Measurements from ENCODE around the gene PPP6R3.

DNA sequence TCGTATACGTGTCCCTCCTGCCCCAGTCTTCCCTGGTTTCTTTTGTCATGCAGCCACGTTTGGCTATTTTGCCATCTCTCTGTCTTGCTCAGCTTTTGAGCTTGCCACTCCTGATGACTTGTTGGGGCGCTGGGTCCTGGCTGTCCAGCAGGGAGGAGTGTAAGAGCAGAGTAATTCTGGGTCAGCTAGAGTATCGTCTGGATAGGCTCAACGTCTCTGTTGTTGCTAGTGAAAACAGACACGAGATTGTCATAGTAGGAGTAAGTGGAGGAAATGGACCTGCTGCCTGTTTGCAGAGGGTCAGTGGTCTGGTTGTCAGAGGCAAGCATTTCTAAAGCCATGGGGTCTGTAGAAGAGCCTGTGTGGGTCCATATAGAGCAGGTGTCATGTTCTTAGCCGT is 83.0 kb downstream of the PPP6R3 start:
- TF ChIP-seq EZH2 (IDR thresholded peaks at IDR 0.05; ENCODE audit: low read depth): no peak
- TF ChIP-seq, protein P1, sequence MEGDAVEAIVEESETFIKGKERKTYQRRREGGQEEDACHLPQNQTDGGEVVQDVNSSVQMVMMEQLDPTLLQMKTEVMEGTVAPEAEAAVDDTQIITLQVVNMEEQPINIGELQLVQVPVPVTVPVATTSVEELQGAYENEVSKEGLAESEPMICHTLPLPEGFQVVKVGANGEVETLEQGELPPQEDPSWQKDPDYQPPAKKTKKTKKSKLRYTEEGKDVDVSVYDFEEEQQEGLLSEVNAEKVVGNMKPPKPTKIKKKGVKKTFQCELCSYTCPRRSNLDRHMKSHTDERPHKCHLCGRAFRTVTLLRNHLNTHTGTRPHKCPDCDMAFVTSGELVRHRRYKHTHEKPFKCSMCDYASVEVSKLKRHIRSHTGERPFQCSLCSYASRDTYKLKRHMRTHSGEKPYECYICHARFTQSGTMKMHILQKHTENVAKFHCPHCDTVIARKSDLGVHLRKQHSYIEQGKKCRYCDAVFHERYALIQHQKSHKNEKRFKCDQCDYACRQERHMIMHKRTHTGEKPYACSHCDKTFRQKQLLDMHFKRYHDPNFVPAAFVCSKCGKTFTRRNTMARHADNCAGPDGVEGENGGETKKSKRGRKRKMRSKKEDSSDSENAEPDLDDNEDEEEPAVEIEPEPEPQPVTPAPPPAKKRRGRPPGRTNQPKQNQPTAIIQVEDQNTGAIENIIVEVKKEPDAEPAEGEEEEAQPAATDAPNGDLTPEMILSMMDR (conservative IDR thresholded peaks at IDR 0.05): no peak
